Measurements from ENCODE around the gene POLG2.

GRCh38 chr17:64494121-64494520 is 2.7 kb downstream of the POLG2 start:
- TF ChIP-seq CTCF (IDR thresholded peaks at IDR 0.05) = no peak
- no peak for TF ChIP-seq POLR2A (IDR thresholded peaks at IDR 0.05)

Data from testis (tissue), 2 donors.